K562 (cell line): ENCODE results near the gene TNIK. TPM values are rescaled to one million over a fixed set of nuclear protein-coding genes. Genes with fewer than 3 reads are reported as not detected.
A peak's percentile ranks its signal among the peaks of the same experiment; 100 is the strongest.

ENCODE experiments used
- ATAC-seq: fragments of 200-7000 bp; cut with Tn5 transposase; 3 replicates; pipeline ENCODE4 v1.9.1; 2020; ENCODE audit warnings: moderate library complexity
- BruUV-seq: library from RNA; stranded (reverse); fragments of 400-500 nt; replicated peaks from 2 replicates; lab custom pipeline; 2021; lab: Mats Ljungman, UMichigan
- CTCF ChIA-PET: fragments of 300-600 bp; formaldehyde crosslinking; extraction: SDS; loops from one replicate; lab custom pipeline; 2021; ENCODE audit warnings: low intra/inter-chr PET ratio; lab: Yijun Ruan, JAX
- POLR2A ChIA-PET: fragments of 300-600, 350-650 bp; sonication (Branson Sonifier 250); formaldehyde crosslinking; extraction: SDS; loops from one replicate; lab custom pipeline; 2021; ENCODE audit warnings: antibody characterized with exemption, inconsistent platforms; lab: Yijun Ruan, JAX
- DNase-seq, 4 experiments: peaks; one replicate each; pipeline versions ENCODE4 v3.0.0 to v3.0.0-alpha.2; 2011 to 2018; ENCODE audit warnings: low spot score in 3 of 4, mixed read lengths in 3 of 4; ENCODE audit errors: extremely low read depth in 1 of 4
- FAIRE-seq: peaks from 2 replicates; lab custom pipeline; 2011; peaks lifted over from hg19 to GRCh38; lab: Jason Lieb, UNC
- H2AFZ ChIP-seq: 2 replicates; pipeline ENCODE4 v1.6.0; 2011; ENCODE audit warnings: low read depth, low read length, control low read depth, inconsistent platforms
- H3K27ac ChIP-seq: fragments of 200-600 bp; 3 replicates; pipeline ENCODE4 v1.8.0; 2011; ENCODE audit warnings: low read depth, mild to moderate bottlenecking, control low read depth, inconsistent platforms, low read length, moderate library complexity, mixed read lengths; ENCODE audit errors: extremely low read depth
- H3K27me3 ChIP-seq, 2 experiments: fragments of 300-600 bp in 1 of 2; 2 replicates in 1 of 2; 3 replicates in 1 of 2; pipeline versions ENCODE4 v1.6.0 to v1.8.0; 2011; ENCODE audit warnings: inconsistent platforms in 2 of 2, low read length in 2 of 2, mild to moderate bottlenecking in 1 of 2, mixed read lengths in 1 of 2, moderate library complexity in 1 of 2; ENCODE audit not compliant: control insufficient read depth in 2 of 2, insufficient read depth in 2 of 2
- H3K36me3 ChIP-seq: fragments of 300-600 bp; 3 replicates; pipeline ENCODE4 v1.8.0; 2011; ENCODE audit warnings: mild to moderate bottlenecking, low read length, inconsistent platforms; ENCODE audit not compliant: control insufficient read depth, insufficient read depth
- H3K4me1 ChIP-seq, 2 experiments: fragments of 200-600 bp in 1 of 2; replicated peaks in 1 of 2; 2 replicates in 1 of 2; 3 replicates in 1 of 2; pipeline versions ENCODE4 v1.5.1 to v1.8.0; 2011; ENCODE audit warnings: inconsistent platforms in 2 of 2, low read length in 2 of 2, mild to moderate bottlenecking in 1 of 2, mixed read lengths in 1 of 2, moderate library complexity in 1 of 2; ENCODE audit not compliant: control insufficient read depth in 2 of 2, insufficient read depth in 2 of 2
- H3K4me2 ChIP-seq: 2 replicates; pipeline ENCODE4 v1.6.1; 2011; ENCODE audit warnings: low read length, control low read depth, inconsistent platforms, mixed read lengths; ENCODE audit not compliant: insufficient read depth
- H3K4me3 ChIP-seq: fragments of 200-600 bp; sonication (generic), shearing (Covaris generic); 2 replicates; pipeline ENCODE4 v1.5.1; 2016; ENCODE audit warnings: control low read depth, inconsistent platforms
- H3K79me2 ChIP-seq: fragments of 200-600 bp; 3 replicates; pipeline ENCODE4 v1.8.0; 2011; ENCODE audit warnings: low read length, inconsistent platforms; ENCODE audit not compliant: control insufficient read depth, insufficient read depth
- H3K9ac ChIP-seq, 2 experiments: 2 replicates each; pipeline versions ENCODE4 v1.6.0 to v1.6.1; 2011; ENCODE audit warnings: low read depth in 2 of 2, low read length in 2 of 2, control low read depth in 1 of 2, inconsistent platforms in 1 of 2, mild to moderate bottlenecking in 1 of 2, mixed read lengths in 1 of 2; ENCODE audit not compliant: insufficient read depth in 1 of 2
- H3K9me1 ChIP-seq: one replicate; pipeline ENCODE4 v1.6.0; 2011; ENCODE audit warnings: inconsistent platforms, mild to moderate bottlenecking, low read length, moderate library complexity; ENCODE audit not compliant: control insufficient read depth, insufficient read depth
- H3K9me3 ChIP-seq: replicated peaks from 2 replicates; pipeline ENCODE4 v1.5.1; 2011; ENCODE audit warnings: low read depth, low read length, inconsistent platforms; ENCODE audit not compliant: control insufficient read depth, insufficient read depth
- H4K20me1 ChIP-seq: replicated peaks from 2 replicates; pipeline ENCODE4 v1.6.1; 2011; ENCODE audit warnings: low read length, inconsistent platforms, mixed read lengths; ENCODE audit not compliant: control insufficient read depth, insufficient read depth
- HINFP ChIP-seq: fragments of 450-650 bp; conservative IDR thresholded peaks from 2 replicates; pipeline ENCODE4 v1.6.1; 2016; ENCODE audit warnings: missing genetic modification characterization, low read depth, mild to moderate bottlenecking, control low read depth, missing compliant biosample characterization
- ZBTB33 ChIP-seq: sonication (generic); formaldehyde crosslinking; IDR thresholded peaks from 2 replicates; pipeline ENCODE4 v1.8.1; 2023; ENCODE audit warnings: mild to moderate bottlenecking, missing genetic modification reagents
- ZBTB40 ChIP-seq, 2 experiments: fragments of 450-650 bp in 1 of 2; sonication (generic) in 1 of 2; formaldehyde crosslinking in 1 of 2; IDR thresholded peaks; 2 replicates each; pipeline versions ENCODE4 v1.7.1 to v1.9.0; 2016 to 2022; ENCODE audit warnings: inconsistent platforms in 1 of 2, mild to moderate bottlenecking in 1 of 2, missing genetic modification reagents in 1 of 2
- ZNF384 ChIP-seq: IDR thresholded peaks from 2 replicates; pipeline ENCODE4 v1.6.1; 2012; ENCODE audit warnings: low read depth, low read length, improper control_type of control experiment
- WGBS: fragments of 100-300 bp; shearing (Covaris generic); methylation state at CpG from one replicate; pipeline ENCODE4 v1.1.6; 2016; ENCODE audit warnings: low coverage, mixed read lengths; ENCODE audit not compliant: insufficient coverage; ENCODE audit errors: missing lambda C conversion rate; 5-methylcytosine and 5-hydroxymethylcytosine counted together
- in situ Hi-C: fragments of 300-500 bp; cut with MboI; formaldehyde crosslinking; loops from 4 replicates; pipeline ENCODE4 v1.15.0; 2018; ENCODE audit warnings: inconsistent platforms, mixed read lengths
- intact Hi-C: fragments of 100-400 bp; cut with micrococcal nuclease; formaldehyde crosslinking; loops from 2 replicates; pipeline ENCODE4 v1.14.2; 2022
- polyA plus RNA-seq, 8 experiments: library from polyadenylated mRNA; depleted of rRNA in 4 of 8; stranded (reverse) in 5 of 8; unstranded in 3 of 8; fragments of >200 nt; fragmentation: Nextera tagmentation in 2 of 8; fragmentation: Illumina TruSeq in 1 of 8; extraction: Ambion mirVana in 2 of 8; extraction: Trizol in 1 of 8; gene quantifications; 2 replicates each; pipeline versions ENCODE4 v1.2.1 to v1.2.3, GENCODE V29; 2011 to 2014; ENCODE audit warnings: inconsistent platforms in 1 of 8, missing spikeins in 1 of 8
- total RNA-seq, 7 experiments: library from RNA; depleted of rRNA in 6 of 7; stranded (reverse); fragments of >200 nt in 6 of 7; fragmentation: Illumina TruSeq in 2 of 7; extraction: Trizol in 2 of 7; gene quantifications; 2 replicates each; pipeline versions ENCODE4 v1.2.1 to v1.2.3, GENCODE V29; 2011 to 2021; ENCODE audit warnings: low replicate concordance in 1 of 7

Gene TNIK
- total and polyA plus RNA-seq, 9 of the 15 experiments (the other 6 are each of a cell fraction or from before 2014, with no cell fraction given) = 6.6 to 39.0 (median 24.7) TPM

GRCh38 chr3:171198781-171199472 is 261.3 kb downstream of the TNIK start:
- no peak overlapping the region for H3K4me3 ChIP-seq
- peak; percentile 46; the same call in 1 of the 2 replicates for TF ChIP-seq ZBTB33 (CRISPR knock-in tag)
- TF ChIP-seq HINFP = no peak
- peak; percentile 69 for TF ChIP-seq ZNF384
- peak; percentile 62 for TF ChIP-seq ZBTB40 (IDR thresholded peaks at IDR 0.05)
- TF ChIP-seq ZBTB40 (CRISPR knock-in tag; IDR thresholded peaks at IDR 0.05) = no peak

More at GRCh38 chr3:171198781-171199472, 261.3 kb downstream of the TNIK start:
- BruUV-seq = no TSS peak
- Histone ChIP-seq H2AFZ (peak overlapping the region; percentile 19; the same call in 1 of the 2 replicates), H4K20me1 (no peaks in the 10 kb centered on the region), H3K4me2 (no peak overlapping the region), H3K36me3 (no peaks in the 10 kb centered on the region), H3K27ac (peak overlapping the region; percentile 16; the same call in 1 of the 3 replicates), H3K9me1 (no peaks in the 10 kb centered on the region), H3K79me2 (no peaks in the 10 kb centered on the region; the same call in 2 of the 3 replicates), H3K4me1 (peaks cover 0 to 29% of the 10 kb centered on the region in 2 experiments; a peak in 2 of 5 replicates), H3K9ac (no peak overlapping the region), H3K27me3 (no peaks in the 10 kb centered on the region), H3K9me3 (no peaks in the 10 kb centered on the region; the same call in 1 of the 2 replicates)
- intact Hi-C loops = no loop called here
- peak in 1 of 4 experiments; percentile 19 for DNase-seq
- ChIA-PET CTCF (no interaction called here), POLR2A (no interaction called here)
- WGBS = 43% methylated on average over 3 of the region's 3 CpGs
- peak; percentile 74; the same call in 2 of the 3 replicates for ATAC-seq
- no peak for FAIRE-seq
- in situ Hi-C loops = loop anchor here (10.0 kb wide), 1 partner anchor 246 kb away; no protein-coding TSS in a partner anchor
